GM12872 (cell line): ENCODE data around the gene SLC5A6.

ENCODE experiments used
- TF ChIP-seq, protein P1 (sequence below): IDR thresholded peaks from 3 replicates; pipeline ENCODE4 v1.5.1; 2011; ENCODE audit warnings: low read depth, mild to moderate bottlenecking, low read length, moderate library complexity; ENCODE audit not compliant: insufficient read depth

The SLC5A6 gene

DNA sequence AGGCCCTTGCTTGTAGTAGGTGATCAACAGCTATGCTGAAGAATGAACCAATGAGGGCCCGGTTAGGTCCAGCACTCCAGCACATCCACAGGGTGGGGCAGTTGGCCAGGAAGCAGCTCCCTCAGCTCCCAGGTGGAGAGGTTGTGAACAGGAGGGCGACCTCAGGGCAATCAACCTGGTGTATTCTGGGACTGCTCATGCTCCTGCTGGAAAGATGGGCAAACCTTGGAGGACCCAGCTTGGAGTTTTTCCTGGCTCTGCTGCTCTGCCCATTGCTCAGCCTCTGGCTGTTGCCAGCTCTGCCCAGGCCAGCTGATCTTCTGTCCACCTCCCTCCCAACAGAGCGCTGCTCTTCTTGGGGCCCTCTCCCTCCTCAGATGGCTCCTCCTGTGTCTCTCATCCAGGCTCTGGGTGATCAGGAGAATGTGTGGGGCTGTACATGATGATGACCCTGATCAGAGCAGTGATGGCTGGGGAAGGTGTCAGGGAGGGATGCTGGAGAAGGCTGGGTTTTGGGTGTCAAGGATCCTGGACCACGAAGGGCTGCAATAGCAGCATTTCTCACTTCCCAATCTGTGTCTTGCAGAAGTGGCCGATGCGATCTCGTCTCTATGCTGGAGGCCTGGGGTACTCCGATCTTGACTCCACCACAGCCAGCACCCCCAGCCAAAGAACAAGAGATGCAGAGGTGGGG lies 59.8 kb downstream of the SLC5A6 start:
- TF ChIP-seq, protein P1, sequence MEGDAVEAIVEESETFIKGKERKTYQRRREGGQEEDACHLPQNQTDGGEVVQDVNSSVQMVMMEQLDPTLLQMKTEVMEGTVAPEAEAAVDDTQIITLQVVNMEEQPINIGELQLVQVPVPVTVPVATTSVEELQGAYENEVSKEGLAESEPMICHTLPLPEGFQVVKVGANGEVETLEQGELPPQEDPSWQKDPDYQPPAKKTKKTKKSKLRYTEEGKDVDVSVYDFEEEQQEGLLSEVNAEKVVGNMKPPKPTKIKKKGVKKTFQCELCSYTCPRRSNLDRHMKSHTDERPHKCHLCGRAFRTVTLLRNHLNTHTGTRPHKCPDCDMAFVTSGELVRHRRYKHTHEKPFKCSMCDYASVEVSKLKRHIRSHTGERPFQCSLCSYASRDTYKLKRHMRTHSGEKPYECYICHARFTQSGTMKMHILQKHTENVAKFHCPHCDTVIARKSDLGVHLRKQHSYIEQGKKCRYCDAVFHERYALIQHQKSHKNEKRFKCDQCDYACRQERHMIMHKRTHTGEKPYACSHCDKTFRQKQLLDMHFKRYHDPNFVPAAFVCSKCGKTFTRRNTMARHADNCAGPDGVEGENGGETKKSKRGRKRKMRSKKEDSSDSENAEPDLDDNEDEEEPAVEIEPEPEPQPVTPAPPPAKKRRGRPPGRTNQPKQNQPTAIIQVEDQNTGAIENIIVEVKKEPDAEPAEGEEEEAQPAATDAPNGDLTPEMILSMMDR = no peak

DNA sequence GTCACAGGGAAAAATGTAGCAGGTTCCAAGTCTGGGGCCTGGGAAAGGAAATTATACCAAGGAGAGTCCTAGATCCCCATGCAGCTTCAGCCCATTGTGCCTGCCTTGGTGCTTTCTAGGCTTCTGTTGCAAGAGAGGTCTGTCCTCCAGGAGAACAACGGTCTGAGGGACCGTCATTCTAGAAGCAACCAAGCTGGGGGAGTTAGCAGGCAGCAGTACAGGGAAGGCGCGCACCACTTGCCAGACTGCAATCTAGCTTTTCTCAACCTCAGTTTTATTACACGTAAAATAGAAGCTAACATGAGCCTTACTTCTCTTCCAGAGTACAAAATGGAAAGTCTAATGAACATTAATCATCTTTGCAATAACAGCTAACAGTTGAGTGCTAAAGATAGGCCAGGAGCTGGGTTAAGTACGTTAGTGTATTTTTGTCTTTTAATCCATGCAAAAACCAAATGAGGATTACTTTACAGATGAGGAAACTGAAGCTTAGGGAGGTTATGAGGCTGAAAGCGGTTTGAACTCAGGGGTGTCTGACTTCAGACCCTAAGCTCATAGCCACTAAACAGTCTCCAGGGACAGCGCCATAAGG lies 61.3 kb downstream of the SLC5A6 start:
- TF ChIP-seq, protein P1 = no peak
